CD4-positive, alpha-beta T cell treated with Interleukin-12 subunit alpha and Interleukin-12 subunit beta, for 1 hour (primary cell): ENCODE measurements around the gene POU2AF2.
"Not testable (repeated sequence)": the region's sequence is repeated elsewhere in the genome, so short reads cannot be mapped to it uniquely, and the experiment has no call there.

Source experiments
- DNase-seq: peaks from one replicate; pipeline ENCODE4 v3.0.0-alpha.2; 2020

The POU2AF2 gene

DNA sequence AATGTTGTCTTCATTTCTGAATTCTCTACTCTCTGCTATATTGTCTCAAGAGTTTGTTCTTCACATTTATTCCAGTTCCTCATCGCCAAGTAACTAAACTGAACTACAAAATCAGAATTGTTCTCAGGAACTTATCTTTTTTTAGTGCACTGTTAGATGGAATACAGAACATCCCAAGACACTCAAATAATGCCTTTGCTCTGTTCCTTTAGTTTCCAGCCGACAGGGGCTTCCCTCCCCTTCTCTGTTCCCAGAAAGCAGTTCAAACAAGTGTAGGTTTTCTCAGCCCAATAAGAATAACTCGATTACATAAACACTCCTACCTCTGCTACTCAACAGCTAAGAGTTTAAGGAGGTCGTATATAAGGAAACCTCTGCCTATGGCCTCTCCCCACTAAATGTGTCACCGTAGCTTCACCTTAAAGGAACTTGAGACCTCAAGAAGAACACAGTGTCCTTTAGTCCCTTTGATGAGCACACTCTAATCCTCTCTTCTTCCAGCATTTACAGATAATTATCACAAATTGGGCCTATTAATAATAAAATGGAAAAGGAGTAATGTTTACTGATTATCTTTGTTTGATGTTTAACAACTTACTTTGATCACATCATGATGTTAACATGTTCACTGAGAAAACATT is 59.8 kb downstream of the POU2AF2 start:
- DNase-seq = no peak

- DNase-seq = no peak
Observed at GRCh38 chr11:111305876-111306275, 60.4 kb downstream of the POU2AF2 start.

DNA sequence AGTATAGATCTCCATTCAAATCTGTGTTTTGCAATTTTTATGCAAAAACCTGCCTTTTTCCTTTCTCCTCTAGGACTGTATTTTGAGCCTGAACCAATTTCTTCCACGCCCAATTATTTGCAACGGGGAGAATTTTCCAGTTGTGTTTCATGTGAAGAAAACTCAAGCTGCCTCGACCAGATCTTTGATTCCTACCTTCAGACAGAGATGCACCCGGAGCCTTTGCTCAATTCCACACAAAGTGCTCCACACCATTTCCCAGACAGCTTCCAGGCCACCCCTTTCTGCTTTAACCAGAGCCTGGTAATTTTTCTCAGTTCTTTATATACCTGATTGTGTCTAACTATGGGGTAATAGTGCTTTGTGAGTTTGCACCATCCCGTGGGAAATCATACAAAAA is 60.8 kb downstream of the POU2AF2 start:
- no peak for DNase-seq

- no peak for DNase-seq
Observed at GRCh38 chr11:111307472-111308108, 62.1 kb downstream of the POU2AF2 start.

- no peak for DNase-seq
Observed at GRCh38 chr11:111308140-111308539, 62.6 kb downstream of the POU2AF2 start.

DNA sequence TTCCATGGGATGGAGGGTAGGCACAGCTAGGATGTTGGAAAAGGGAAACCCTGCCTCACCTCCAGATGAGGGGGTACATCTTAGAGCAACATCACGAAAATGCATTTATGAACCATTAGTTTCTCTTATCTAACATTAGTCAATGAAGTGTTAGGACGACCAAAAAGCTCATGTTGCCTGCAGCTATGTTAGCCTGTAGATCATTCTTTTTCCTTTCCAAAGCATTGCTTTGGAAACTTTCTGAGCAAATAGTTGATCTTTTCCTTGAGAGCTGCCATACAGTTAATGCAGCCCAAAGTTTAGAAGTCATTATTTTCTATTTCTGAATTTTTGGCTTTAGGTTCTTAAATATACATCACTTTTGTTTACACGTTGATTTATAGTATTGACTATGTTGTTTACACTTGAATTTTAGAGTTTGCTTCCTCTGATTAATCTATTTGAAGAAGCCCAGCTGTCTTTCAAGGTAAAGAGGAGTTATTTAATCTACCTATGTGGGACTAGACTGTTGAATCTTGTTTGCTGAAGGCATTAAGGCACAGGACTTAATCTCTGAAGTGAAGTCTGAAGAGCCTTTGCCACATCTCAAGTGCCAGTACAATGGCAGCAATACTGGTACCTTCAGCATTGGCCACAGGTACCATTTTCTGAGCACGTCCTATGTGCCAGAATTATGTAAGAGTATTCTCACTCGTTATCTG is 63.8 kb downstream of the POU2AF2 start:
- DNase-seq = no peak

- DNase-seq = no peak
Observed at GRCh38 chr11:111310088-111310487, 64.6 kb downstream of the POU2AF2 start.

DNA sequence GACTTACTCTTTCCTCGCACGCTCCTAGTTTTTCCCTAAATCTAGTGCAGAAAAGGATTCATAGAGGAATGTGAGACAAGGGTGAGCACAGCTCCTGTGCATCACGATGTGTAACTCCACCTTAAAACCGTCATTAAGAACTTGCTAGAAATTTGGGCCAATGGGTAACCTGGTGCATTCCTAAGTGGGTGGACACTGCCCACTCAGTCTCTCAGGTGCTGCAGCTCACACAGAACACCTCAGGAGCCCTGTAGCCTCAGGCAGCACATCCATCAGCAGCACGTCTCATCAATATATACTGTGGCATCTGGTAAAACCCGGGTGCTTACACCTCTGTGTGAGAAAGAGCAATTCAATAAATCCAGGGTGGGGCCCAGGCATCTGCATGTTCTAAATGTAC is 65.2 kb downstream of the POU2AF2 start:
- no peak for DNase-seq

DNA sequence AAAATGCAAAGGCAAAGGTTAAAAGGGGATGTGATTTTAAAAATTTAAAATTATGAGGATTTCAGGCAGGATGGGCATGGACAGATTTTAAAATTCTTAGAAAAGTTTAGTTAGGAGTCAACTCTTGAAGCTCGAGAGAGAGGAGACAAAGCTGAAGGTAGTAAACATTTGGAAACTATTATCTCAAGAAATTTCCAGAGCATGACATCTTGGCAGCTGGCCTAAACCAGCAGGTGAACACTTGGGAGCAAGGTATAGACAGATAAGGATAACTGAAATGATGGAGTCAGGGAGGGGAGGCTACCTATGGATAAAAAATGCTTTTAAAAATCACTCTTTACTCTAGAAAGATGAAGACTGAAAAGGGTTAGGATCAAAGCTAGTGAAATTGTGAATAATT is 66.6 kb downstream of the POU2AF2 start:
- DNase-seq = no peak

- DNase-seq = no peak
Observed at GRCh38 chr11:111319296-111319695, 73.8 kb downstream of the POU2AF2 start.

DNA sequence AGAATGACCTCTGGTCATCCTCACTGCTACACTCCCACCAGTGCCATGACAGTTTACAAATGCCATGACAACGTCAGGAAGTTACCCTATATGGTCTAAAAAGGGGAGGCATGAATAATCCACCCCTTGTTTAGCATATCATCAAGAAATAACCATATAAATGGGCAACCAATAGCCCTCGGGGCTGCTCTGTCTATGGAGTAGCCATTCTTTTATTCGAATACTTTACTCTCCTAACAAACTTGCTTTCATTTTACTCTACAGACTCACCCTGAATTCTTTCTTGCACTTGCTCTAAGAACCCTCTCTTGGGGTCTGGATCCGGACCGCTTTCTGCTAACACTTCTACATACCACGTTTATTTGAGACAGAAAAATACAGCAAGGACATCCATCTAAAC is 74.7 kb downstream of the POU2AF2 start:
- not testable (repeated sequence) for DNase-seq

- no peak for DNase-seq
Observed at GRCh38 chr11:111320728-111321568, 75.4 kb downstream of the POU2AF2 start.

GRCh38 chr11:111322534-111322933 is 77.0 kb downstream of the POU2AF2 start:
- no peak for DNase-seq

GRCh38 chr11:111324277-111324720 is 78.8 kb downstream of the POU2AF2 start:
- DNase-seq = no peak

DNA sequence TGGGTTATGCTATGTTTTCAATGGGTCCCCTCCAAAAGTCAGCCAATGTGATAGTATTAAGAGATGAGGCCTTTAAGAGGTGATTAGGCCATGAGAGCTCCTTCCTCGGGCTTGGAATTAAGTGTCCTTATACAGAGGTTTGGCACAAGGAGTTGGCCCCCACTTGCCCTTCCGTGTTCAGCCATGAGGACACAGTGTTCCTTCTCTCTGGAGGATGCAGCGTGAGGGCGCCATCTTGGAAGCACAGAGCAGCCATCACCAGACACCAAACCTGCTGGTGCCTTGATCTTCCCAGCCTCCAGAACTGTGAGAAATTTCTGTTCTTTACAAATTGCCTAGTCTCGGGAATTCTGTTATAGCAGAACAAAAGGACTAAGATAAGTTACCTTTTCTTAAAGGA is 79.7 kb downstream of the POU2AF2 start:
- DNase-seq = no peak

DNA sequence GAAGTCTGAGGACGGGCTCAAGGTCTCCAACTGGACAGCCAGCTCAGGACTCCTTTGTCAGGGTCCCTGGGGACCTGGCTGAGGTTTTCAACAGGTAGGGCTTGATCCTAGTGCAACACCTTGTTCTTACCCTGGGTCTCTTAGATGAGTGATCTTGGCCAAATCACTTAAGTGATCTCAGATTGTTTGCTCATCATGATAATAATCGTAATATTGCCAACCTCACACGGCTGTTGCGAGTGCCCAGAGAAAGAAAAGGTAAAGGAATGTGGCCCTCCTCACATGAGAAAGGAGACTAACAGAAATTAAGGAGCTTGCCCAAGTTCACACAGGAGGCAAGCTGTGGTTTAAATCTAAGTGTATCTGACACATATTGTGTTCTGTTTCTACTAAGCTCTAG is 81.3 kb downstream of the POU2AF2 start:
- DNase-seq = no peak

GRCh38 chr11:111327908-111328624 is 82.5 kb downstream of the POU2AF2 start:
- DNase-seq = no peak

DNA sequence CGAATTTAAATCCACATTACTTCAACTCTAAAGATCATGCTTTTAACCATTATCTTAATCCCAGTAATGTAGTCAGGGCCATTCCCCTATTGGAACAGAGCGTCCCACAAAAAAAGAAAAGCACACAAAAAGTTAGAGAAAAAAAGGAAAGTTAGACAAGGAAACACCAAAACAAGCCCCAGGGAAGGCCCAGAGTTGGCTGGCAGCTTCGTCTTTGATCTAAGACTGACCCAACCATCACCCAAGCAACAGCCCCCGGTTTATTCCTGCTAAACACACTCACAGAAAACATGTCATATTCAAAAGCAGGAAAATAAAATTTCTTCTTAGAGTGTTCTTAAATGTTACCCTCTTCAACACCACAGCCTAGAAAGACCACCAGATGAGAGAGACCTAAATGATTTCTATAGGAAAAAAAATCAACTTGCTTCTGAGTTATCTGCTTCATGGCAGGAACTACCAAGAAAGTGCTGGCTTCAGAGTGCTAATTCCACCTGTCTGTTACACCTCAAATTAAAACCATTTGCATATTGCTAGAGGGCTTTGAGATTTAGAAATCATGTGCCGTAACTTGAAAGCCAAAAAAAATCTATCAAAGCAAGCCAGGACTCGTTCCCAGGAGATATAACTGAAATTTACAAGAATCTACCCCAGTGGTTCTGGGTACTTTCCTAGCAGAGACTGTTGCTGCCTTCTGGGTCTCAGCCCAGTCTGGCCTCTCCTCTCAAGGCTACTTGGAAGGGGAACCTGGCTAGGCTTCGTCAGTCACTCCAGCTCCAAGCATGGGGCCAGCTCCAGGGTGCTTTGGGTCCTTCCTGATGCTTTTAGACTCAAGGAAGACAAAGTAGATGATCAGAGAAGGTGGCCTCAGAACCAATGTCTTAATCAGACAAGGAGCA is 84.0 kb downstream of the POU2AF2 start:
- DNase-seq = no peak

GRCh38 chr11:111330234-111330893 is 84.8 kb downstream of the POU2AF2 start:
- no peak for DNase-seq

DNA sequence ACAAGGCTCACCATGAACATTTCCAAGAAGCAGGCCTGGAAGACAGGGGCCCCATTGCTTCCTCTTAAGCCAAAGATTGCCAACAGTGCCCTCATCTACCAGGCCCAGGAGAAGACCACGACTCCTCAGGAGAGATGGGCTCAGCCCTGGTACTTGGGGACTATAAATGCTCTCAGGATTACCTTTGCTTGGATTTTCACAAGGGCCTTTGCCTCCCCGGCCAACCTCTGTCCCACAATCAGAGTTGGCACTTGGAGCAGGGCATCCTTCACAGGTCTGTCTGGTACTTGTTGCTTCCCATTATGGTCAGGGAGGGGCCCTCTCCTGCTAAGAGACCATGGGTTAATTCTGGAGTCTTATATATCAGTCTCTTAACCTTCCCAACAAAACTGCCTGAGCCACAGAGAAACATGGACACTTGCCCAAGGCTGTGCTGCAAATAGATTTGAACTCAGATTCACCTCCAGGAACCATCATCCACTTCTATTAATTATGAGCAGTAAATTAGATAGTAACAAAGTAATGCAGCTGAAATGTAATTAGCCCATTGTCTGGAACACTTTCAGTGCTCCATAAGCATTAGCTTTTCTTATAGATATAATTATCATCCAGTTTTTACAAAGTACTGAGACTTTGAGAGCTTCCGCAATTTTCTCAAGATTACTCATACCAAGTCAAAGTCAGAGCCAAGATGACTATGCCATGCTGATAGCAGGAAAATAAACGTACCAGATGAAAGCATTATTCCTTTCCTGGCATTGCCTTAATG is 86.4 kb downstream of the POU2AF2 start:
- DNase-seq = no peak
